Middle frontal gyrus (tissue), 1 donor: ENCODE results near the gene PAEP.

Experiments used
- DNase-seq: peaks from one replicate; pipeline ENCODE4 v3.0.0-alpha.2; 2015; ENCODE audit warnings: low spot score; ENCODE audit errors: extremely low spot score

PAEP gene

GRCh38 chr9:135612981-135613910 is 51.7 kb downstream of the PAEP start:
- no peak for DNase-seq

- DNase-seq, result no peak
These were observed 52.6 kb downstream of the PAEP start for GRCh38 chr9:135613946-135614805.

GRCh38 chr9:135614821-135615665 is 53.5 kb downstream of the PAEP start:
- no peak for DNase-seq

- DNase-seq, result no peak
These were observed 54.4 kb downstream of the PAEP start for GRCh38 chr9:135615666-135616618.
